ENCODE results near the gene CTBP2.
A peak's percentile ranks its signal among the peaks of the same experiment; 100 is the strongest.

Gene CTBP2

DNA sequence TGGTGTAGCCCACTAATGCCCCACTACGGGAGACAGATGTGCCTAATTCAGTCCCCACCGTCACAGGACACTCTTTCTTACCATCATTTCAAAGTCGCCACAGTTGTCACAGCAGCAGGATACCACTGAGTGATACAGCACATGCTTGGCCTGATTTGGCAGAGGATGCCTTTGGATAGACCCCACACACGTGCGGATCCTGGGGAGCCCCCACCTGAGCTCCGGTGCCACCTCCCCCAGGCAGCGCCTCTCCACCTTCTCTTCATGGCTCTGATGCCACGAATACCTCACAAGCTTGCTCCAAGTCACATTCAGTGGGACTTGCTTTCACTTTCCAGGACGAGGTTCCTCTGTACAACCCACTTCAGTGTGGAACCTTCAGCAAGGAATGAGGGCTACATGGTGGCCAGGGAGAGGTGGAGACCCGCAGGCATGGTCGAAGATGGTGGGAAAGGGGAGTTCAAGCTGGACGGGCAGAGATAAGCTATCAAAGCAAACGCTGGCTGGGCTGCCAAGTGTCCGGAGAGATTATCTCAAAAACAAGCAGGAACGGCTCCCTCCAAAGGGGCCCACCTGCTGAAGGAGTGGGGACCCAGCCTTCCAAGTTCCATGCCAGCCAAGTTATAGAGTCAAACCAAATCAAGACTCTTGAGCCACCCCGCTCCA is 111.0 kb downstream of the CTBP2 start:
- no peak for DNase-seq (ENCODE audit: low read depth in 1 of 2, low spot score in 1 of 2)

GRCh38 chr10:125048094-125048864 is 112.1 kb downstream of the CTBP2 start:
- DNase-seq (ENCODE audit: low read depth in 1 of 2, low spot score in 1 of 2), result peak; percentile 8 to 16

DNA sequence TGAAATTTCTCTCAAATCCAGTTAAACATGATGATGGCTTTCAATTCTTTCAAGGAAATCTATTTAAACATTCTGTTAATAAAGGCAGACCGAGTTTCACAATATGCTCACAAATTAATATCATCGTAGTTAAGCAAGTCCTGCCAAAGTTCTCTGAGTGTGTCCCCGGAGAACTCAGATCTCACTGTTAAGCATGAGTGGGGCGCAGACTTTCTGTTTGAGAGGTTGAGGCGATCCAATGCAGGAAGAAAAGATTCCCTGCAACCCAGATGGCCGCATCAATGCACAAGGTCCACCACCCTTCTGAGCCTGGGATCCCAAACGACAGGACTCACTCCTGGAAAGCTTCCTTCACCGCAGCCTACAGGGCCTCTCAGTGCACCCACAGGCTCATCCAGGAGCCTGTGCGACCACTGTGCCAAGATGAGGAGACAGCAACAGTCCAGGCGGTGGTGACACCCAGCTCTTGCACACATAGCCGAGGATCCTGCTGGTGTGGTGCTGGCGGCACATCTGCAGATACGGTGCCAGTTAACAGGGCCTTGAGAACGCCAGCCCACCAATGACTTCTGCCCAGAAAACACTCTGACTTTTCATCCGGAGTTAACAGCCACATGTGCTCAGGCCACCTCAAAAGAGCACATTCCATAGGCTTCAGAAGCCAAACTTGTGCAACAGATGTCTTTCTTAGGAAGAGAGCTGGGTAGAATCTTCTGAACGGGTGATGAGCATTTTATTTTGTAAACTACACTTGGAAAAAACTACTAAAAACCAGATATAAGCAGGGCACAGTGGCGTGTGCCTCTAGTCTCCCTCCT is 116.3 kb downstream of the CTBP2 start:
- DNase-seq (ENCODE audit: low read depth in 1 of 2, low spot score in 1 of 2), result no peak

DNA sequence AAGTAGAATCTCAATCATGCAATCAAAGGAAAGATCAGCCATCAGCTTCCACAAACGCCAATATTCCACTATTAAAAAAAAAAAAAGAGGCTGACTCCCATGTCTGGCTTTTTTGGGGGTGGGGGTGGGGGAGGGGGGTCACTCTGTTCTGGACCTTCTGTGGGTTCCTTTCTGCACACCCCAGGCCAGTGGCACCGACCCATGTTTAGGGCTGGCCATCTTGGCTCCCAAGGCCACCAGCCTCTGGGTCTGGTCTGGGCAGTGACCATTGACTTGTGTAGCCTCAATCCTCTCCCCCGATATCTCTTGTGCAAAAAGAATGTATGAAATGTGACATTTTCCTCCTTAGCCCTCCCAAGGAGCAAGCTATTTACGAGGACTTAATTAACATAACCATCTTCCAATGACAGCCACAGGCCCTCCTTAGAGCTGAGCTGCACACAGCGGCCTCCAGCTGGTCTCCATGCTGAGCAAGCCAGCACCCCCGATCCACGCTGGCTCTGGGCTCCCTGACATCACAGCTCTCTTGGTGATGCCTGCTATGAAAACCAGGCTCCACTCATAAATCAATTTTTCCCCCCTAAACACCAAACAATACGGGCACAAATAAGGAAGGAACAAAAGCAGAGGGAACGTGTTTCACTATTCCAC is 118.4 kb downstream of the CTBP2 start:
- no peak for DNase-seq (ENCODE audit: low read depth in 1 of 2, low spot score in 1 of 2)

- no peak for DNase-seq (ENCODE audit: low read depth in 1 of 2, low spot score in 1 of 2)
Measured at GRCh38 chr10:125039354-125039769, 121.0 kb downstream of the CTBP2 start.

GRCh38 chr10:125038637-125039036 is 121.7 kb downstream of the CTBP2 start:
- no peak for DNase-seq (ENCODE audit: low read depth in 1 of 2, low spot score in 1 of 2)

- DNase-seq (ENCODE audit: low read depth in 1 of 2, low spot score in 1 of 2), result no peak
Measured at GRCh38 chr10:125037145-125037877, 123.1 kb downstream of the CTBP2 start.

GRCh38 chr10:125035588-125036295 is 124.6 kb downstream of the CTBP2 start:
- DNase-seq (ENCODE audit: low read depth in 1 of 2, low spot score in 1 of 2), result no peak

GRCh38 chr10:125035136-125035535 is 125.2 kb downstream of the CTBP2 start:
- no peak for DNase-seq (ENCODE audit: low read depth in 1 of 2, low spot score in 1 of 2)

- no peak for DNase-seq (ENCODE audit: low read depth in 1 of 2, low spot score in 1 of 2)
Measured at GRCh38 chr10:125034675-125035074, 125.7 kb downstream of the CTBP2 start.

DNA sequence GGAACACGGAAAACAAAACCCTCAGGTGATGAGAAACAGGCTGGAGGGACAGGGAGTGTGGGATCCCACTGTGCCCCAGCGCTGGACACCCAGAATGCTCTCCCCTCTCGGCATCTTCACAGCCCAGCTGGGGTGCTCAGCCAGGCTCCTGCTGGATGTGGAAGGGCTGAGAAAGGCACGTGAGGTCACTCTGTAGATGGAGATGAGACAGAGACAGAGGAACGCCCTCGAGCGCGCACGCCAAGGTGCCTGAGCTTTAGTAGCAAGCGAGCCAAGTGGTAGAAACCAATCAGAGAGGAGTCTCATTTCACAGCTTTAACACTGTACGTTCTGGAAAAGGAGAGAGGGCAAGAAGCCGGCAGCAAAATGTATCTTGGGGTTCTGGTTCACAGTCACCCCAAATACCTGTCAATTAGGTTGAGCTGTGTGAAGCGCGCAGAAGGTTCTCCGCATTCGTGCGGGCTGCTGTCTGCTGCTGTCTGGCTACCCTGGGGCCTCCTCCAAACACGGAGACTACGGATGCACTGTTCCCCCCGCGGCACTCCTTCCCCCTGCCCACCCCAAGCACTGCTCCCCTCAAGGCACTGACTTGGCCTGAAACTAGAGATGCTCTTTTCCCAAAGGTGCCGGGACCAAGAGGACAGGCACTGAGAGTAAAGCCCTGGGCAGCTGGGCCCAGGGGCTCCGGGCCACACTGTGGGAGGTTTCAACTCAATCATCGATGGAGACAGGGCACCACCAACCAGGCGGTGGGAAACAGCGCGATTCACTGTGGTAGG is 127.0 kb downstream of the CTBP2 start:
- DNase-seq (ENCODE audit: low read depth in 1 of 2, low spot score in 1 of 2), result no peak

- no peak for DNase-seq (ENCODE audit: low read depth in 1 of 2, low spot score in 1 of 2)
Measured at GRCh38 chr10:125032474-125033020, 127.8 kb downstream of the CTBP2 start.

DNA sequence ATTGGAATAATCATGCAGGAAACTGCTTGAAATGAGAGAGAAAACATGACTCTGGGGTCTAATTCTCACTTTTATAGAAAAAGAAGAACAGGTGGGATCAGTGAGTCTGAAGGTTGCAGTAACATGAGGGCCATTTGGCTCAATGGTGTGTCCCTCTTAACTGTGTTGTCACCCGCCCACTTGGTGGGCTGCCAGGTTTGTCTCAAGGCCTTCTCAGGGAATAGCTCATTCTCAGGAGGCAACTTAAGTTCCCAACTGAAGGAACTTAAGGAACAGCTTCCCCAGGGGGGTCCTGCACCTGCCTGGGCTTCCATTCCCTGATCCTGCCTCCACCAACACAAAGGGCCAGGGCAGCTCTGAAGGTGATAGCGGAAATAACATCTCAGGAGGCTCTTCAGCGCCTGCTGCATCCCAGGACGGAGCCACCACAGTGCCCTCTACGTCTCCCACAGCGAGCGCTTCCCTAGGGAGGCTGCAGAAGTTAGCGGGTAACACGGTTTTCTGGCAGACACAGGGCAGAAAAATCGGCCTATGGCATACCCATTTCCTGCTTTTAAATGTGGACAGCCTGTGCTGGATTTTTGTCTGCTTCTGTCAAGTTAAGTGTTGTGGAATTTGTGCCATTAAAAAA is 129.7 kb downstream of the CTBP2 start:
- no peak for DNase-seq (ENCODE audit: low read depth in 1 of 2, low spot score in 1 of 2)

GRCh38 chr10:125029584-125030242 is 130.7 kb downstream of the CTBP2 start:
- no peak for DNase-seq (ENCODE audit: low read depth in 1 of 2, low spot score in 1 of 2)

- DNase-seq (ENCODE audit: low read depth in 1 of 2, low spot score in 1 of 2), result no peak
Measured at GRCh38 chr10:125027871-125028869, 132.2 kb downstream of the CTBP2 start.

- no peak for DNase-seq (ENCODE audit: low read depth in 1 of 2, low spot score in 1 of 2)
Measured at GRCh38 chr10:125026974-125027735, 133.2 kb downstream of the CTBP2 start.
